HG02759 (cell line): Measurements from ENCODE around the gene CYP3A5.
"Not testable (repeated sequence)": the region's sequence is repeated elsewhere in the genome, so short reads cannot be mapped to it uniquely, and the experiment has no call there.

Experiments
- ATAC-seq: cut with Tn5 transposase; IDR thresholded peaks from one replicate; pipeline ENCODE4 v1.9.1; 2021; ENCODE audit warnings: mild to moderate bottlenecking, moderate library complexity; ENCODE audit not compliant: unreplicated experiment

The CYP3A5 gene

GRCh38 chr7:99643464-99643863, 36.3 kb downstream of the CYP3A5 start:
- no peak for ATAC-seq

DNA sequence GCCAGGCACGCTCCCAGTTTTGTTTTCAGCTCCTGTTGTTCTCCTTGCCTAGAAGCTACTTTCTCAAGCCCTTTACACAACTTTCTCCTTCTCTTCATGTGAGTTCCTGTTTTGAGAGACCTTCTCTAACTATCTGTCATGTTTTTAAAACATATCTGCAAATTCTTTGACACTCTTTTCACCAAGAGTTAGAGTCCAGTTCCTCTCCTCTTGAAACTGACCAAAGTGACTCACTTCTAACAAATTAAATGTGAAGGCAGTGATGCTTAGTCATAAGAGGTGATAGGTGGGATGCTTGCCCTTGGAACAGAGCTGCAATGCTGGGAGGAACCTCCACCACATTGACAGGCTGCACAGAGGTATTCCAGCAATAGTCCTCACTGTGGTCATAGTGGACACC, 37.8 kb downstream of the CYP3A5 start:
- no peak for ATAC-seq

GRCh38 chr7:99639267-99639666, 40.5 kb downstream of the CYP3A5 start:
- no peak for ATAC-seq

GRCh38 chr7:99638731-99639130, 41.1 kb downstream of the CYP3A5 start:
- no peak for ATAC-seq

- ATAC-seq = not testable (repeated sequence)
Observed at GRCh38 chr7:99637414-99637813, 42.4 kb downstream of the CYP3A5 start.

DNA sequence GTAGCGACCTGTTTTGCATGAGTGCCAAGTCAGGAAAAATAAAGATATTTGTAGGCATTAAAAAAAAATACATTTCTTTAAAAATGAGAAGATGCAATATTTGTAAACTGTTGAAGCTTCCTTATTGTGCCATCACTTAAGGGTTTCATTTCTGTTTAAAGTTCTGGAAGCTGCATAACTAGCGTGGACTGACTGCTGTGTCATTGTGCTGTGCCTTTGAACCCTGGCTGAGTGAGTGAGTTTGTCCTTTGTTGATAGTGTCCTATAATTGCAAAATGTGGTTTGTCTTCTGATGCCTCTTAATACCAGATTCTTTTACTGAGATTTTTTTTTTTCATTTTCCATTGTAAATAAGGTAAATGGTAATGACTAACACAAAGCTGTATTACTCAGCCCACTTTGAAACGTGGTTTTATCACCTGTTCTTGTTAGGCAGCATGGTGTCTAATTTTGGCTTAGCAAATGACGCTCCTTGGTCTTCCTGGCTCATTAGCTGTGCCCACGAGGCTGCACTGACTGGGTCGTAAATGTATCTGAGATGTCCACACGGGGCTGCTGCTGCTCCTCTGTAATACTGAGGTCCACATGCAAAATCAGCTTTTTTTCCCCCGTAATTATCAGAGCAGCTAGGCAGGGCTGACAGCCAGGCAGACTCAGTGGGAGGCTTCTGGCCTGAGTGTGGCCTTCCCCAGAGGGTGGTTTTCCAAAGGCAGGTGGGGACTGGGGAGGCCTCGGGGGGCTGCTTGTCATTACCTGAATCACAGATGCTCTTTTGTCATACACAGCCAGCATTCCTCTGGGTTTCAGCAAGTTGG, 48.3 kb downstream of the CYP3A5 start:
- ATAC-seq = no peak

DNA sequence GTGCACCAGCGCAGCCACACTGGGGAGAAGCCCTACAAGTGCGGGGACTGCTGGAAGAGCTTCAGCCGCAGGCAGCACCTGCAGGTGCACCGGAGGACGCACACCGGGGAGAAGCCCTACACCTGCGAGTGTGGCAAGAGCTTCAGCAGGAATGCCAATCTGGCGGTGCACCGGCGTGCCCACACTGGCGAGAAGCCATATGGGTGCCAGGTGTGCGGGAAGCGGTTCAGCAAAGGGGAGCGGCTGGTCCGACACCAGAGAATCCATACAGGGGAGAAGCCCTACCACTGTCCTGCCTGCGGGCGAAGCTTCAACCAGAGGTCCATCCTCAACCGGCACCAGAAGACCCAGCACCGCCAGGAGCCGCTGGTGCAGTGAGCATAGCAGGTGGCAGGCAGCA, 50.2 kb downstream of the CYP3A5 start:
- ATAC-seq = no peak

DNA sequence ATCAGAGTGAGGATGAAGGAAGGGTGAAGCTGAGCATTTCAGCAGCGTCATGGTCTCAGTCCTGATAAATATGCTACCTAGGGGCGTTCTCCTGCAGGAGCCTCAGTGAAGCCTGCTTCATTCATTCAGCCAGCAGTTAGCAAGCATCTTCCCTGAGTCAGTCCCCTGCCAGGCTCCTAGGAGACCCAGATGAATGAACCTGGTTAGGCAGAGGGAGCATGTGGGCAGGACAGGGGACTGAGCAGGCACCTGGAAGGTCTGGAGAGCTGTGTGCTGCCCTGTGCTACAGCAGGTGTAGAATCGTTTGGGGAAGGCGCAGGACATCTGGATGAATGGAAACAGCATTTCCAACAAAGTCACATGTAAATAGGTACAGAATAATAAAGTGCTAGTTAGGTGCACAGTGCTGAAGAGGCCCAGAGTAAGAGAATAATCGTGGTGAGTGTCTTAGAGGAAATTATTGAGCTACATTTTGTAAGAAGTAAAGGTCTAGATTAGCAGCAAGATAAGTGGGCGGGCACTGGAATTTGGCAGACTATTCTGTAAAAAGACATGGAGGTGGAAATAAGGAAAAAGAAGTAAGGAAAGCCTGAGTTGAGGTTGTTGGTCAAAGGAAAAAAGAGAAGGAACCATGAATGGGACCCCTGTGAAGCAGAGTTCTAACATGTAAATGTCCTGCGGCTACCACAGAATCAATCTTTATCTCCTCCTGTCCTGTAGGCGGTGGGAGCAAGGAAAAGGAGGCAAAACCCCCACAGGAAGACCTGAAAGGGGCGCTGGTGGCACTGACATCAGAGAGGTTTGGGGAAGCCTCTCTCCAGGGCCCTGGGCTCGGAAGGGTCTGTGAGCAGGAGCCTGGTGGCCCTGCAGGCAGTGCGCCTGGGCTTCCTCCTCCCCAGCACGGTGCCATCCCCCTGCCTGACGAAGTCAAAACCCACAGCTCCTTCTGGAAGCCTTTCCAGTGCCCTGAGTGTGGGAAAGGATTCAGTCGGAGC, 51.0 kb downstream of the CYP3A5 start:
- ATAC-seq = no peak

DNA sequence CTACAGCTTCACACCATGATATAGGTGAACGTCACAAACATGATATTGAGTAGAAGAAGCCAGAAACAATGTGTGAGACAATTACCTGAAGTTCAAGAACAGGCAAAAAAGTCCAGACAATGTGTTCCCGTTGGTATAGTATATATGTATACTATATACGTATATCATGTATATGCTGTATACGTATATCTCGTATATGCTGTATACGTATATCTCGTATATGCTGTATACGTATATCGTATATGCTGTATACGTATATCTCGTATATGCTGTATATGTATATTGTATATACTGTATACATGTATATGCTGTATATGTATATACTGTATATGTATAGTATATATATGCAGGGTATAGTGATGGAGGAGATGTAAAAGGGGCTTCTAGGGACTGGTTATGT, 52.3 kb downstream of the CYP3A5 start:
- ATAC-seq = no peak

- no peak for ATAC-seq
Observed at GRCh38 chr7:99626661-99627060, 53.1 kb downstream of the CYP3A5 start.

- no peak for ATAC-seq
Observed at GRCh38 chr7:99625961-99626360, 53.8 kb downstream of the CYP3A5 start.

- no peak for ATAC-seq
Observed at GRCh38 chr7:99625321-99625720, 54.5 kb downstream of the CYP3A5 start.

DNA sequence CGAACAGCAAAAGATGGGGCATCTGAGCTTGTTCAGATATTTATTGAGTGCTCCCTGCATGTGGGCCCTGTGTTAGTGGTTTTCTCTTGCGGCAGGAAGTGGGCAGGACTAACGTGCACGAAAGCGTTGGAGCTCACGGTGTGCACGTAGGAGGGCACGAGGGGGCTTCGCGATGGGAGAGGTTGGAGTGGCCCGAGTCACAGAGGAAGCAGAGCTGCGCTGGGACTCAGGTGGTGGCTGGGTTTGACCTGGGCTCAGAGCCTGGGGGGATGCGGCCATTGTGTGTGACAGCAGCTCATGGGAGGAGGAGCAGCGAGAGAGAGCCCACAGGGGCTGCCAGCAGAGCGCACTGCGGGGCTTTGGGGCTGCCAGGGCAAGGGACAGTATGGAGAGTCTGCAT, 55.3 kb downstream of the CYP3A5 start:
- ATAC-seq = no peak

- no peak for ATAC-seq
Observed at GRCh38 chr7:99623702-99624447, 55.9 kb downstream of the CYP3A5 start.

- ATAC-seq = no peak
Observed at GRCh38 chr7:99623091-99623693, 56.6 kb downstream of the CYP3A5 start.

DNA sequence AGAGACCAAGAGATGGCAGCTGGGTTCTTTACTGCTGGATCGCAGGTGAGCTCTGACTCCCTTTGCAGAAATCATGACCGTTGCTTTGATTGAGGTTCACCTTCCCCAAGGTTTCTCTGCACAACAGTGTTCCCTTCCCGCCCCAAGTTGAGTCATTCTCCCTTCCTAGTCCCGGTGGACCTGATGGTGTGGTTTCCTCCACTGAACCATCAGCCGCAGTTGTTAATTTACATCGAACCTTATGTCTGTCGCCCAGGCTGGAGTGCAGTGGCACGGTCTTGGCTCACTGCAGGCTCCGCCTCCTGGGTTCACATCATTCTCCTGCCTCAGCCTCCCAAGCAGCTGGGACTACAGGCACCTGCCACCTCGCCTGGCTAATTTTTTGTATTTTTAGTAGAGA, 57.2 kb downstream of the CYP3A5 start:
- no peak for ATAC-seq

GRCh38 chr7:99621271-99621670, 58.5 kb downstream of the CYP3A5 start:
- ATAC-seq = no peak

- ATAC-seq = no peak
Observed at GRCh38 chr7:99619571-99620130, 60.1 kb downstream of the CYP3A5 start.

GRCh38 chr7:99618726-99619125, 61.1 kb downstream of the CYP3A5 start:
- ATAC-seq = no peak

- no peak for ATAC-seq
Observed at GRCh38 chr7:99617192-99617781, 62.5 kb downstream of the CYP3A5 start.
